Activated T-cell treated with anti-CD3 and anti-CD28 coated beads for 48 hours (primary cell): ENCODE results near the gene RERG.
"Not testable (repeated sequence)": the region's sequence is repeated elsewhere in the genome, so short reads cannot be mapped to it uniquely, and the experiment has no call there.

ENCODE experiments used
- DNase-seq: peaks from one replicate; pipeline ENCODE4 v3.0.0-alpha.2; 2020; ENCODE audit warnings: low read depth

The RERG gene, protein sequence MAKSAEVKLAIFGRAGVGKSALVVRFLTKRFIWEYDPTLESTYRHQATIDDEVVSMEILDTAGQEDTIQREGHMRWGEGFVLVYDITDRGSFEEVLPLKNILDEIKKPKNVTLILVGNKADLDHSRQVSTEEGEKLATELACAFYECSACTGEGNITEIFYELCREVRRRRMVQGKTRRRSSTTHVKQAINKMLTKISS

DNA sequence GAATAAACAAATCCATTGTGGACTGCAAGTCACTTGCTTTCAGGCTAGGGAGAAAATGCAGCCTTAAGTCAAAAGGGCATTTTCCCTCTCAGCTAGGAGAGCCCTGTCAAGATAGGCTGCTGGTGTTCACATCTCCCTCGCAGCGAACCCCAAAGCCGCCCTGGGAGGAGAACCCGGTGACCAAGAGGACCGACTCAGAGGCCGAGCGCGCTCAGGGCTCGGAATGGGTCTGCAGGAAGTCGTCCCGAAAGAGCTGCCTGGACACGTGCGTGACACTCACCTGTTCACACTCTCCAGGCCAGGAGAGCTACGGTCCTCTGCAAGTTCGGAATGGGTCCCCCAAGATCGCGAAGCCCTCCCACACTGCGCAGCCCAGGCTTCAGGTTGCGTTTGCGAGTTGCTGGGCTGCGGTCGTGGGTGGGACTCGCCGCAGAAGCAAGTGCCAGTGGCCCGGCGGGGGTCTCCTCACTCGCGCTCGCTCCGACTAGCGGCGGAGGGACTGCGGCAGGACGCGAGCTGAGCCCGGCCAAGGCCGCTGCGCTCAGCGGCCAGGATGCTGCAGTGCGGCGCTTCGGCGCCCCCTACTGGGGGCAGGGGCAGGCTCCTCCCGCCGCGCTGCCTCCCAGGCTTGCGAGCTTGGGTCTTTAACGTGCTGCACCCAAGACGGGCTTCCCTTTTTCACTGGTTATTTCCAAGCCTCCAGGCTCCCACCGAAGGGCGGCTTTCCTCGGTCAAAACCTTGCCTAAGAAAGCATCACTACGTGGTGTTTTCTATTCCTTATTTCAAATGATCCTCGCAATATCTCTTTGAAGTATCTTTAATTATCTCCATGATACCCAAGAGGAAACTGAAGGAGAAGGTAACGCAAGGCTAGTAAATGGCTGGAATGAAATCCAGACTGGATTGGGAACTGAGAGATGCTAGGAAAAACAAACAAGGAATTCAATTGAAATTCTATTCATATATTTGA lies at the start of gene RERG:
Gene RERG, minus strand, starts transcription at position 503 of the 971 bp plus-strand sequence. CDS start 3,928 bp downstream, outside the sequence.
- DNase-seq = peak; percentile 75

DNA sequence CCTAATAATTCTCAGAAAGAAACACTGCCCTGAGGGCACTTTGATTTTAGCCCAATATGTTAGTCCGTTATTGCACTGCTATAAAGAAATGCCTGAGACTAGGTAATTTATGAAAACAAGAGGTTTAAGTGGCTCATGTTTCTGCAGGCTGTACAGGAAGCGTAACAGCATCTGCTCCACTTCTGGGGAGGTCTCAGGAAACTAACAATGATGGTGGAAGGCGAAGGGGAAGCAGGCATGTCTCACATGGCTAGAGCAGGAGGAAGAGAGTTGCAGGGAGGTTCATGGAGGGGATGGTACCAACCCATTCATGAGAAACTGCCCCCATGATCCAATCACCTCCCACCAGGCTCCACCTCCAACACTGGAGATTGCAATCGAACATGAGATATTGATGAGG lies 49.4 kb upstream of the RERG start:
- DNase-seq = no peak

DNA sequence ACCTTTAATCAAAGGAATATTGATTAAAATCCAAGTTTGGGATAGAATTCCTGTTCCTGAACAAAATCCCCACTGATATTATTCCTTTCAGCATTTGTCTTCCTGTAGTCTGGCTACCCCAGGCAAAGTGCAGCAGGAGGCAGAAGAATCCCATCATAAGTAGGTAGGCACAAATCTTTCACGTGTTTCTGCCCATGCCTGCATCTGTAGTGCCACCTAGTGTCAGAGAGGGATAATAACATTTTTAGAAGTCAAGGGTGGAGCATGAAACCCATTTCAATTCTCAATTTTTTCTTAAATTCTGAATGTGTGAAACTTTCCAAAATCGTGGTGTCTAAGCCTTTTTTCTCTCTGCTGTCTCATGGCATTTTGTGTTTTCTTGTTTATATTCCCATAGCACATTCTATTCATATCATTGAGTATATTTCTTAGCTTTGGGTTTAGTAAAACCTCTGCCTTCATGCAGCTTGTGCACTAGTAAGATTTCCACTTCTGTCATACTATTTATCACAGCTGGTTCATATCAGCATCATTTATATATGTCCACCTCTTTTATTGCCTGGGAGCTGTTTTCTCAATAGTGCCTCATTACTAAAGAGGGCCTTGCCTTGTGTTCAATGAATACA lies 47.8 kb upstream of the RERG start:
- no peak for DNase-seq

DNA sequence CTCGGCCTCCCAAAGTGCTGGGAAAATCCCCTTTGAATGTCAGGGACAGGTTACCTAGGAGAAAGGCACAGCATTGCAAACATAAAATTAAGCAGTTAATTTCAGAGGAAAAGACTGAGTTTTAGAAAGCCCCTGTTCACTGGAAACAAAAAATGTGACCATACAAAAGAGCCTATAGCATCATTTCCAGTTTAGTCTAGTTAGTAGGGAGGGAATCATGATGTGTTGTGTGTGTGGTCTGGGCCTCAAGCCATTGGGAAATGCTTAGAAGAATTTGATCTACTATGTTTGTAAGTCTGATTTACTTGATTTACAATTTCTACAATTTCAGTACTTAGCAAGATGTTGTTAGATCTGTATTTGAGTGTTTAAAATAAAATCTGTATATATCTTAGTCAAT lies 47.1 kb upstream of the RERG start:
- no peak for DNase-seq

DNA sequence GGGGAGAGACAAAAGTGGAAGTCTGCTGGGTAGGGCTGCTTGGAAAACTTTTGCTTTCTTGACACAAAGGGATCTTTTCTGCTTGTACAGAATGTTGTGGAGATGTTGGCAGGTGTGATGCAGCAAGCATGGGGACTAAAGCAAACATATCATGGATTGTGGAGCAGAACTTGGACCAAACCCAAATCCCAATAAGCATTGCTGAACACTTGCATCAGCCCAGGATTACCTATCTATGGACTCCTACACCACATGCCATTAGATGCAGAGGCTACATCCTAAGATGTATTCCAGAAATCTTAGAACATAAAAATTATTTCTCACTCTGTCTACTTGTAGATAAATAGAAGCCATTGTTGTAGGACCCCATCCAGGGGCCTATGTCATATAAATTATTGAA lies 44.7 kb upstream of the RERG start:
- no peak for DNase-seq

DNA sequence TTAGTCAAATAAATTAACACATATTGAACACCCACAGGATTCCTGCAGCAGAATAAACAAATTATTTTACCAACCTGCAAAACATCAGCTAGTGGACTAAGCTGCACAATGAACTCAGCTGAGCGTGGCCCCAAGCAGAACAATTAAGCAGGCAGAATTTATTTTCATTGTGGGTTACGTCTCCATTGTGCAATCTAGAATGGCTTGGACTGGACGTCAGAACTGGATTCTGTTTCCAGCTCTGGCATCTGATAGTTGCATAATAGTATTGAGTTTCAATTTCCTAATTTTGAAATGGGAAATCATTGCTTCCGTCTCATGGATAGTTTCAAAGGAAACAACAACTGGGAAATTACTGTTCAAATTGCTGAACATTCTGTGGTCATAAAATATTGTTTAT lies 35.5 kb upstream of the RERG start:
- no peak for DNase-seq

DNA sequence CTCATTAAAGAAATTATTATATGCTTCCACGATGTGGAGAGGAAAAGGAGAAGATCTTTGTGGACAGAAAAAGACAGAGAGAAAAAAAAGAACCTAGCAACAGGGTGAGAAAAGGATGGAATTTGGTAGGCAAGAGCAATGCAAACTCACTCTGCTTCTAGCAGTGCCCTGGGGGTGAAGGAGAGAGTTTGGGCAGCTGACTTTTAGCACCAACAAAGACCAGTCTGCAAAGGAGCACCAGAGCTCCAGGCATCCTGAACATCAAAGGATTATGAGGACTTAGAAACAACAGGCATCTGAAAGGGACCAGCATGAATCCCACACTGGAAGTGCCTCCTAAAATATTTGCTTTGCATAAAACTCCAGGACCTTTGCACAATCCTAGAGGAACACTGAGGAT lies 32.8 kb upstream of the RERG start:
- no peak for DNase-seq

DNA sequence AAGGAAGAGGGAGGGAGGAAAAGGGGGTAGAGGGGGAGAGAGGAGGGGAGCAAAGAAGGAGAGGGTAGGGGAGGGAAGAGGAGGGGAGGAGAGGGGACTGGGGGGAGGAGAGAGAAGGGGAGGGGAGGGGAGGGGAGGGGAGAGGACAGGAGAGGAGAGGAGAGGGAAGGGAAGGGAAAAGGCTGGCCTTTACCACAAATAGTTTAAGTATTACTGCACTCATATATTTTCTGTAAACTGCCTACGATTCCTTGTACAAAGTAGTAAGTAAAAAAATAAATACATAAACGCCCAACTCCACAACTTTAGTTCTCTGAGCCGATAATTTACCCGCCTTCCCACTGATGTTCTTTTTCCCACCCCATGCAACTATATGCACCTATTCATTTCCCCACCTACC lies 23.7 kb upstream of the RERG start:
- DNase-seq = no peak

DNA sequence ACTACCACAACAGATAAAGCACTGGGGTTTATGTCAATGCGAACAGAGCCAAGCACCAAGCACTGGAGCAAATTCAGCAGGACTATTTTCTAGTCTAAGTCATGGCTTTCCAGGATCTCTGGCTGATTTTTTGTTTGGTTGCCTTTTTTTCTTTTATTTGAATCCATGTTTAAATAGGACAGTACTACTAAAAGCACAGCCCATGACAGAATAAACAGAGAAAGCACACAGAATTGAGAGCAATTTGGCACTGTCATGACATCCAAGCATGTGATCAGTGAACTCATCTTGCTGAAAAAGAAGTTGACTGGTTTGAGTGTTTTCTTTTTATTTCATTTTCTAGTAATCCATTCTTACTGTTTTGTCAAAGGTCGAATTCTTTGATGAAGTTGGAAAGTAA lies 23.1 kb upstream of the RERG start:
- no peak for DNase-seq

DNA sequence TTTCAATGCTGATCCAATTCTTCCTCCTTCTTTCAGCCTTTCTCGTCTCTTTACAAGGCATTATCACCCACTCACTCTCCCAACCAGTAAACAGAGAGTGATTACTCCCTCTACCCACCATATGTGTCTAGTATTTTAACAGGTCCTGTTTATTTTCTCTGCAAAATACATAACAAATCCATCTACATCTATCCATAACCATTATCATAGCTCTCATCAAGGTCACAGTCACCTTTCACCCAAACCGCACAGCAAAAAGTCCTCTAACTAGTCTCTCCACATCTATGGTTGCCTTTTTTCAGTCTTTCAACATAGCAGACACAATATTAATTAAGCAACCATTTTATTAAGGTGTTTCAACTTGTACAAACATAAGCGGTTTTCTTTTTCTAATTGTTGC lies 21.9 kb upstream of the RERG start:
- no peak for DNase-seq

DNA sequence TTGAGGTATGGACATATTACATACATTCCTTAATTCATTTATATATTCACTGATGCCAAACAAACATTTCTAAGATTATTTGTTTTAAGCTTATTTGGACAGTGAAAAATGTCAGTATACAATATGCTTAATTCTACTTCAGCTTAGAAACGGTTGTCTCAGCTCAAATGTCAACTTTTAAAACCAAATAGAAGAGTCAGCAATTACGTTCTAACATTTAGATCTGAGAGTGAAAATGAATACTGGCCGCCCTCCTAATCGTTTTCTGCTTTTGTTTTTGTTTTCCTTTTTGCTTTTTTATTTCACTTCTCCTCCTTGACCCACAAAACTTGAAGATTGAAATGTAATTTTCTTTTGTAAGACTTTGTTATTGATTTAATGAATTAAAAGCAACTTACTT lies 19.7 kb upstream of the RERG start:
- no peak for DNase-seq

DNA sequence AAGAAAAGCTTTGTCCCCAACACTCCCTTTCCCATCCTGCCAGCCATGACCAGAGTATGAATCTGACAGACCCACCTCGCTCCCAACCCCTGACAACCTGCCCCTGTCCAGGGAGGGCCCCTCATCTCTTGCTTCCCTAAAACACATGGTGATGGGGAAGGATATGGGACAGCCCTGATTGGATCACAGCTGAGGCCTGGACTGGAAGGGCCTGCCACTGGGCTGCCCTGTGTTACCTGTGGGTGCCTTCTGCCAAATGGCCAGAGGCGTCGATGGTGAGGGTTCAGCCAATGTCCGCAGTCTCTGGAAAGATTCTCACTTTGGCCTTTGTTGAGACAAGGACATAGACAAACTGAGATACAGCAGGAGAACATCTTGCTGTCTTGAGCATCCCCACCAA lies 13.3 kb upstream of the RERG start:
- DNase-seq = no peak

DNA sequence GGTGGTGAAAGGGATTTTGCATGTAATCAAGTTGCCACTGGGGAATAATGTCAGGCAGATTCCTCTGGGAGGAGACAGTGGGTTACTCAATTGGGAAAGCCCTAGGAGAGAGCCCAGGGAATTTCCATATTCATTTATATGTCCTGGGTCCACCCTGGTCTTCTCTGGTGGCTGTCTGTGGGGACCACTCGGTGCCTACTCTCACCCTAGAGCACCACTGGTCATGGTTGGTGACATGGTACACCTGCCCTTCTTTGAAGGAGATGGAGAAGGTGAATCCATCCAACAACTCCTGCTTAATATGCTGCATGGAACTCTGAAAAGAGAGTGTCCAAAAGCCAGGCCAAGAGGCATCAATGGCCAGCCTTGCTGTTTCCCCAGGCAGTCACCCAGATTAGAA lies 12.8 kb upstream of the RERG start:
- no peak for DNase-seq

DNA sequence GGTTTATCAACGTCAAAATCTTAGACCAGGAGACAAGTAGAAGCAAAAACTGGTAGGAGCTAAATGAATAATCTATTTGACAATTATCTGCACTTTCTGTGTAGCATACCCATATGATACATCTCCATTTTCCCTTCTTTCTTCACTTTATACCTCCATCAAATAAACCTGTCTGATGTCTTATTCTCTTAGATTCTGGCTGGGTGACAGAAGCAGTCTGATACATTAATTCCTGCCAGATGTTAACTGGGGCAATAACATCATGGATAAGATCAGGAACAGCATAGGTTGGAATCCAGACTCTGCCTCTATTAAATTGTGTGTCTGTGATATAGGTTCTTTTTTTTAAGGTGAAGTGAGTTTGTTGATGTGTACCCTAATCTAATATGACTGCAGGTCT lies 11.7 kb upstream of the RERG start:
- no peak for DNase-seq

DNA sequence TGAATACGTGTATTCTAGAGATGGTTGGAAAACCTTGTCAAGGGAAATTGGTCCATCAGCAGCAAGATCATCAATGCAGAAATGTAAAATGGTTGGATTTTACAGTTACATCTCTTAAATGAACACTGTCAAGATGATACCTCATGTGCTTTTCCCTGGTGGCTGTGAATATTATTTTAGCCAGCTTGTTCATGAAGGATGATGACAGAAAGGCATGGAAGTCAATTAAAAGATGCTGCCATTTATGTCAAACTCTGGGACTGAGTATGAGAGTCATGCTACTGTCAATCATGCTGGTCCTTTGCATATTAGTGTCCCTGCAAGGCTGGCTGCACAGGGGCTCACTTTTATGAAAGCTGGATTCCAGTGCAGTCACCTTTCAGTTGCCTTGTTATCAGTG lies 10.3 kb upstream of the RERG start:
- no peak for DNase-seq

DNA sequence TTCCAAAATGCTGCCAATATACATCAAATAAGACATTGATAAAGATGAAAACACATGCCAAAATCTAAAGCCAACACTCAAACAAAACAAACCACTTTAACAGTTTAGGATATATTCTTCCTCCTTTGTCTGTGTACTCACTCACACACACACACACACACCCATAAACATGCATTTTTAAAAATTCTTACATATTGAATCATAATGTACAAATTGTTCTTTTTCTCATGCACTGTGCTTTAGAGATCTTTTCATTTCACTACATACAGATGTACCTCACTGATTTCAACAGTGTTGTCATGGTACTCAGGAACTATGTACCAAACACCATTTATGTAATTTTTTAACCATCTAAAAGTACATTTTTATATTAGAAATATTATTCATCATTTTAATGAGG lies 9.5 kb upstream of the RERG start:
- no peak for DNase-seq

DNA sequence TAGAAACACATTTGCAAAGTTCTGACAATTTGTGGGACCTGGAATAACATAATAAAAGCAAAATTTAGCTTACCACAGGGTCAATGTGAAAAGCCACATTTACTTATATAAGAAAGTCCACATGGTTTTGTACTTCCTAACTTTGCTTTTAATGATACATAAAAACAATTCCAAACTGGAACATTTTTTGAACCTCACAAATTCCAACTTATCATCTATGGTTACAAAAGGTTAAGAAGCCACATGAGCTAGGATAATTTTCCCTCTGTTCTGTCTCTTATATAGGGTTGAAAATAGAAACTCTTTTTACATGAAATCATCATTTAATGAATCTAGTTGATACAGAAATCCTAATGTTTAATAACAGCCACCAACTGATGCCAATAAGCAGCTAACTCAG lies 8.9 kb upstream of the RERG start:
- DNase-seq = no peak

DNA sequence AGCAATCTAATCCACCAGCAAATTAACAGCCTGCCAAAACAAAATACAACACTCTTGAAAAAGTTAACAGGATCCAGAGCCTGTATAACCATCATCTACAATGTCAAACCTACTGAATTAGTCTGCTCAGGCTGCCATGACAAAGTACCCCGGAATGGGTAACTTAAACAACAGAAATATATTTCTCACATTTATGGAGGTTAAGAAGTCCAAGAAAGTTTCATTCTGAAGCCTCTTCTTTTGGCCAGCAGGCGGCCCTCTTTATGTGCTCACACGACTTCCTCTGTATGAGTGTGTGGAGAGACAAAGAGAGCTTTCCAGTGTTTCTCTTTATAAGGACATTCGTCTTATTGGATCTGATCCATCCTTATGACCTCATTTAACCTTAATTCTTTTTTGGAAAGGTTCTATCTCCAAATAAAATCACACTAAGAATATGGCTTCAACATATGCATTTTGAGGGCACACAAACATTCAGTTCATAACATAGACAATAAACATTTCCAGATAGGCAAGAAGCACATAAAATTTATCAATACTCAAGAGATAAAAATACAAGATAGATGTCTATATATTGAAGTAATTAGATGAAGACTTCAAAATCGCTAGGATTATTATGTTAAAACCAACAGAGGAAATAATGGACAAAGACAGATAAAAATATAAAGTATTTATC lies 5.9 kb upstream of the RERG start:
- DNase-seq = no peak

DNA sequence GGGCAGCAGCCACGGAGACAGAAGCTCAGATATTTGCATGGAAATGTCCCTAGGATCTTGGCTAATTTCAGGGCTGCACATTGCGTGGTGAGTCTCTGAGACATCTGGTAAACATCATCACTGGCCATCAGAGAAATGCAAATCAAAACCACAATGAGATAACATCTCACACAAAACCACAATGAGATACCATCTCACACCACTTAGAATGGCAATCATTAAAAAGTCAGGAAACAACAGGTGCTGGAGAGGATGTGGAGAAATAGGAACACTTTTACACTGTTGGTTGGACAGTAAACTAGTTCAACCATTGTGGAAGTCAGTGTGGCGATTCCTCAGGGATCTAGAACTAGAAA lies 4.6 kb upstream of the RERG start:
- not testable (repeated sequence) for DNase-seq

DNA sequence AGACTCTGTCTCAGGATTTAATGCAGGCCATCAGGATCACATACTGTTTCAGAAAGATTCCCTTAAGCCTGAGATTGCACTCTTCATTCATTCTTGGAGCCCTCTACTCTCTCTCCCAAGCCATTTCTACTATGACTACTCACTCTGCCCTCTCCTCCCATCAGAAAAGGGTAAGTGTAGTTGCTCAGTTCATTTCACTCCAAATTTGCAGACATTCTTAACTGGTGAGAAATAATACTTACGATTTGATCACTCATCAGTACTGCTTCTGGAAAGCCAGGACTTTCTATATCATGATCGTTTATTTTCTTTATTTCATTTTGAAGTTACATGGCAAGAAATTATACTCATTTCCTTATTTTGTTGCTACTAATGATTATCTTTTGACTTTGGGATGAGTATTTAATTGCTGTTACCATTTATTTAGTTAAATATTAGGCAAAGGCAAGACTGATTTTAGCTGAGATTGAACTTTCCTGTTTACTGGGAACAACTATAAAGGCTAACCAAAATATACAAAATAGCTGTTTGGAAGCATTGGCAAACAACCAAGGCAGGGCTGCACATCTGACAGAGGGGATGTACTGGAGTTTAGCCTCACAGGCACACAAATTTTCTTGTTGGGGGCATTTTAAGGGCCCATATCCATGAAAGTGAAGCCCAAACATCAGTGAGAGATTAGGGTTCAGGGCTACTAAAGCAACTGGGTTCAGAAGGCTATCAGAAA lies 4.1 kb upstream of the RERG start:
- no peak for DNase-seq

DNA sequence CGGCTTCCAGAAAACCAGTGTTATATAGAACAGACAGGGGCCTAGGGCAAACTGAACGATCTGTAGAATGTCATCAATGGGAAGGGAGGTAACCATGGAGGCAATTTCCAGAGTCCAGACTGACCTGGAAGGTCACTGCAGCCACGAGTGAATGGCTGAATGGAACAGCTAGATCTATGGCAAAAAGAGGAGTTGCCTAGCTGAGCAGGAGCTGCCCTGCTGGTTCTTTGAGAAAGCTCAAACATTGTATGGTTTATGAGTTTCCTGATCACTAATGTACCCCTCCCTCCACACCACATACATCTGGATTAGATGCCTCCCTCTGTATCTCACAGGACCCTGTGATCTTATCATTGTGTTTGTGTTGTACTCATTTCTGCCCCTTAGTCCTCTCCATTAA lies 1.0 kb upstream of the RERG start:
- DNase-seq = no peak

DNA sequence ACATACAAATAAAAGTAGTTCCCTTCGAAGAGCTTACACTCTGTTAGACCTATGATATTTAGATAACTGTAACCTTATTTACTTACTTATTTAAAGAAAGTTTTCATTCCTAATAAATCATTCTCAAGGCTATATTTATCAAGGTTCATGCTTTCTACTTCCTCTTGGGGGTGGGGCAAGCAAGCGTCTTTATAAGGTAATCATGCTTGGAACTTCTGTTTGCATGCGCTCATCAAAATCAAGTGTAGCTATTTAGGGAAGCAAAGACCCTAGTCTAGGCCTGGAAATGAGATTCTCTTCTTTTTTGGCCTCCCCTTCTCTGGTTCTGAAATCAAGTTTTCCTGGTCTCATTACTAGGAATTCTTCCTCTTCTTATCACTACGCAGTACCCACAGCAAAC lies 766 bp downstream of the RERG start:
- no peak for DNase-seq
